K562 (cell line): ENCODE results near the gene PLPP7. TPM values are rescaled to one million over a fixed set of nuclear protein-coding genes. Genes with fewer than 3 reads are reported as not detected.

Source experiments
- CEBPG ChIP-seq, 3 experiments: fragments of 200-800 bp in 1 of 3; sonication (Bioruptor generic) in 1 of 3; sonication (generic) in 1 of 3; formaldehyde crosslinking in 1 of 3; IDR thresholded peaks in 2 of 3; conservative IDR thresholded peaks in 1 of 3; 2 replicates each; pipeline versions ENCODE4 v1.6.1 to v1.8.0; 2016 to 2022; ENCODE audit warnings: missing compliant biosample characterization in 2 of 3, missing genetic modification characterization in 2 of 3, mild to moderate bottlenecking in 1 of 3, missing genetic modification reagents in 1 of 3
- HNRNPL ChIP-seq: fragments of 200-400 bp; formaldehyde crosslinking; IDR thresholded peaks from 2 replicates; pipeline ENCODE4 v1.6.1; 2017; ENCODE audit warnings: low read depth, mild to moderate bottlenecking, low read length
- MLX ChIP-seq, 2 experiments: fragments of 450-650 bp in 1 of 2; sonication (generic) in 1 of 2; formaldehyde crosslinking; conservative IDR thresholded peaks; 2 replicates each; pipeline versions ENCODE4 v1.4.0 to v1.8.1; 2020 to 2022; ENCODE audit warnings: mild to moderate bottlenecking in 1 of 2, missing genetic modification reagents in 1 of 2
- PHTF2 ChIP-seq: fragments of 250-450 bp; sonication (Bioruptor Pico); IDR thresholded peaks from 2 replicates; pipeline ENCODE4 v1.5.0; 2021; ENCODE audit warnings: mild to moderate bottlenecking
- TRIM24 ChIP-seq, 2 experiments: fragments of 450-650 bp; IDR thresholded peaks; 2 replicates each; pipeline ENCODE4 v1.6.1; 2016
- USF2 ChIP-seq: sonication (generic); formaldehyde crosslinking; IDR thresholded peaks from 2 replicates; pipeline ENCODE4 v1.5.0; 2020; ENCODE audit warnings: missing genetic modification reagents
- ZEB2 ChIP-seq: fragments of 450-650 bp; IDR thresholded peaks from 2 replicates; pipeline ENCODE4 v1.6.1; 2016
- ZNF24 ChIP-seq: fragments of 450-650 bp; IDR thresholded peaks from 2 replicates; pipeline ENCODE4 v1.6.1; 2016
- ZNF444 ChIP-seq: fragments of 250-450 bp; sonication (Bioruptor Pico); IDR thresholded peaks from 2 replicates; pipeline ENCODE4 v1.4.0; 2020; ENCODE audit warnings: mild to moderate bottlenecking, moderate library complexity
- polyA plus RNA-seq, 8 experiments: library from polyadenylated mRNA; depleted of rRNA in 4 of 8; stranded (reverse) in 5 of 8; unstranded in 3 of 8; fragments of >200 nt; fragmentation: Nextera tagmentation in 2 of 8; fragmentation: Illumina TruSeq in 1 of 8; extraction: Ambion mirVana in 2 of 8; extraction: Trizol in 1 of 8; gene quantifications; 2 replicates each; pipeline versions ENCODE4 v1.2.1 to v1.2.3, GENCODE V29; 2011 to 2014; ENCODE audit warnings: inconsistent platforms in 1 of 8, missing spikeins in 1 of 8
- total RNA-seq, 7 experiments: library from RNA; depleted of rRNA in 6 of 7; stranded (reverse); fragments of >200 nt in 6 of 7; fragmentation: Illumina TruSeq in 2 of 7; extraction: Trizol in 2 of 7; gene quantifications; 2 replicates each; pipeline versions ENCODE4 v1.2.1 to v1.2.3, GENCODE V29; 2011 to 2021; ENCODE audit warnings: low replicate concordance in 1 of 7
- TF ChIP-seq, protein P1 (sequence below): fragments of 250-450 bp; sonication (Bioruptor Pico); IDR thresholded peaks from 2 replicates; pipeline ENCODE4 v1.5.1; 2021; ENCODE audit warnings: mild to moderate bottlenecking
- TF ChIP-seq, protein P2 (sequence below): sonication (generic); formaldehyde crosslinking; IDR thresholded peaks from 2 replicates; pipeline ENCODE4 v1.8.1; 2023; ENCODE audit warnings: mild to moderate bottlenecking, missing genetic modification reagents, moderate library complexity
- TF ChIP-seq, protein P3 (sequence below), 2 experiments: fragments of 450-650 bp in 1 of 2; IDR thresholded peaks; 2 replicates each; pipeline ENCODE4 v1.6.1; 2011 to 2017; ENCODE audit warnings: low read depth in 2 of 2, antibody characterized with exemption in 1 of 2, borderline replicate concordance in 1 of 2, low read length in 1 of 2, mild to moderate bottlenecking in 1 of 2, mixed read lengths in 1 of 2; ENCODE audit not compliant: control insufficient read depth in 1 of 2

Gene PLPP7
- total and polyA plus RNA-seq, 9 of the 15 experiments (the other 6 are each of a cell fraction or from before 2014, with no cell fraction given) = 0.09 to 0.93 (median 0.18) TPM; not detected in 4

- TF ChIP-seq, protein P1, sequence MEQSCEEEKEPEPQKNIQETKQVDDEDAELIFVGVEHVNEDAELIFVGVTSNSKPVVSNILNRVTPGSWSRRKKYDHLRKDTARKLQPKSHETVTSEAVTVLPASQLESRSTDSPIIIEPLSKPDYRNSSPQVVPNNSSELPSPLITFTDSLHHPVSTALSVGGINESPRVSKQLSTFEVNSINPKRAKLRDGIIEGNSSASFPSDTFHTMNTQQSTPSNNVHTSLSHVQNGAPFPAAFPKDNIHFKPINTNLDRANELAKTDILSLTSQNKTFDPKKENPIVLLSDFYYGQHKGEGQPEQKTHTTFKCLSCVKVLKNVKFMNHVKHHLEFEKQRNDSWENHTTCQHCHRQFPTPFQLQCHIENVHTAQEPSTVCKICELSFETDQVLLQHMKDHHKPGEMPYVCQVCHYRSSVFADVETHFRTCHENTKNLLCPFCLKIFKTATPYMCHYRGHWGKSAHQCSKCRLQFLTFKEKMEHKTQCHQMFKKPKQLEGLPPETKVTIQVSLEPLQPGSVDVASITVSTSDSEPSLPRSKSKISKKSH (CRISPR knock-in tag) = no peak
- TF ChIP-seq TRIM24 (IDR thresholded peaks at IDR 0.05) (no peak), ZNF444 (CRISPR knock-in tag) (no peak), CEBPG (CRISPR knock-in tag; IDR thresholded peaks at IDR 0.05) (no peak), CEBPG (tag; conservative IDR thresholded peaks at IDR 0.05 in 1 of 2, IDR thresholded peaks at IDR 0.05 in 1 of 2) (no peak), ZEB2 (no peak), MLX (CRISPR knock-in tag; conservative IDR thresholded peaks at IDR 0.05) (0 out of 4 replicates have a peak, but pooled peaks of 1 of the 2 experiments have one; percentile 23), PHTF2 (no peak), ZNF24 (no peak), HNRNPL (no peak), USF2 (CRISPR knock-in tag) (no peak)
- TF ChIP-seq, protein P2, sequence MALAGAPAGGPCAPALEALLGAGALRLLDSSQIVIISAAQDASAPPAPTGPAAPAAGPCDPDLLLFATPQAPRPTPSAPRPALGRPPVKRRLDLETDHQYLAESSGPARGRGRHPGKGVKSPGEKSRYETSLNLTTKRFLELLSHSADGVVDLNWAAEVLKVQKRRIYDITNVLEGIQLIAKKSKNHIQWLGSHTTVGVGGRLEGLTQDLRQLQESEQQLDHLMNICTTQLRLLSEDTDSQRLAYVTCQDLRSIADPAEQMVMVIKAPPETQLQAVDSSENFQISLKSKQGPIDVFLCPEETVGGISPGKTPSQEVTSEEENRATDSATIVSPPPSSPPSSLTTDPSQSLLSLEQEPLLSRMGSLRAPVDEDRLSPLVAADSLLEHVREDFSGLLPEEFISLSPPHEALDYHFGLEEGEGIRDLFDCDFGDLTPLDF (CRISPR knock-in tag) = peak; percentile 22; the same call in 1 of the 2 replicates
- TF ChIP-seq, protein P3, sequence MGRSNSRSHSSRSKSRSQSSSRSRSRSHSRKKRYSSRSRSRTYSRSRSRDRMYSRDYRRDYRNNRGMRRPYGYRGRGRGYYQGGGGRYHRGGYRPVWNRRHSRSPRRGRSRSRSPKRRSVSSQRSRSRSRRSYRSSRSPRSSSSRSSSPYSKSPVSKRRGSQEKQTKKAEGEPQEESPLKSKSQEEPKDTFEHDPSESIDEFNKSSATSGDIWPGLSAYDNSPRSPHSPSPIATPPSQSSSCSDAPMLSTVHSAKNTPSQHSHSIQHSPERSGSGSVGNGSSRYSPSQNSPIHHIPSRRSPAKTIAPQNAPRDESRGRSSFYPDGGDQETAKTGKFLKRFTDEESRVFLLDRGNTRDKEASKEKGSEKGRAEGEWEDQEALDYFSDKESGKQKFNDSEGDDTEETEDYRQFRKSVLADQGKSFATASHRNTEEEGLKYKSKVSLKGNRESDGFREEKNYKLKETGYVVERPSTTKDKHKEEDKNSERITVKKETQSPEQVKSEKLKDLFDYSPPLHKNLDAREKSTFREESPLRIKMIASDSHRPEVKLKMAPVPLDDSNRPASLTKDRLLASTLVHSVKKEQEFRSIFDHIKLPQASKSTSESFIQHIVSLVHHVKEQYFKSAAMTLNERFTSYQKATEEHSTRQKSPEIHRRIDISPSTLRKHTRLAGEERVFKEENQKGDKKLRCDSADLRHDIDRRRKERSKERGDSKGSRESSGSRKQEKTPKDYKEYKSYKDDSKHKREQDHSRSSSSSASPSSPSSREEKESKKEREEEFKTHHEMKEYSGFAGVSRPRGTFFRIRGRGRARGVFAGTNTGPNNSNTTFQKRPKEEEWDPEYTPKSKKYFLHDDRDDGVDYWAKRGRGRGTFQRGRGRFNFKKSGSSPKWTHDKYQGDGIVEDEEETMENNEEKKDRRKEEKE (IDR thresholded peaks at IDR 0.05; ENCODE audit: borderline replicate concordance in 1 of 2, control insufficient read depth in 1 of 2, low read depth in 2 of 2, low read length in 1 of 2) = no peak
Measured at GRCh38 chr9:131266266-131267229, 23.0 kb upstream of the PLPP7 start (continued).
